K562 (cell line): ENCODE data around the gene BCL2L12. TPM values are rescaled to one million over a fixed set of nuclear protein-coding genes. Genes with fewer than 3 reads are reported as not detected.

ENCODE experiments used
- CEBPG ChIP-seq, 3 experiments: fragments of 200-800 bp in 1 of 3; sonication (Bioruptor generic) in 1 of 3; sonication (generic) in 1 of 3; formaldehyde crosslinking in 1 of 3; IDR thresholded peaks in 2 of 3; conservative IDR thresholded peaks in 1 of 3; 2 replicates each; pipeline versions ENCODE4 v1.6.1 to v1.8.0; 2016 to 2022; ENCODE audit warnings: missing compliant biosample characterization in 2 of 3, missing genetic modification characterization in 2 of 3, mild to moderate bottlenecking in 1 of 3, missing genetic modification reagents in 1 of 3
- DACH1 ChIP-seq: fragments of 450-650 bp; IDR thresholded peaks from 2 replicates; pipeline ENCODE4 v1.6.1; 2018; ENCODE audit not compliant: partially characterized antibody
- FOXJ2 ChIP-seq: fragments of 200-800 bp; sonication (Bioruptor generic); IDR thresholded peaks from 2 replicates; pipeline ENCODE4 v1.6.1; 2016; ENCODE audit warnings: missing genetic modification characterization, missing compliant biosample characterization
- HNRNPH1 ChIP-seq: fragments of 200-400 bp; formaldehyde crosslinking; optimal IDR thresholded peaks from 2 replicates; pipeline ENCODE3; 2017; ENCODE audit warnings: low read depth, mild to moderate bottlenecking, low read length, moderate library complexity
- NFIX ChIP-seq: fragments of 250-450 bp; sonication (Bioruptor Pico); IDR thresholded peaks from 2 replicates; pipeline ENCODE4 v1.4.0; 2020; ENCODE audit warnings: low read depth, mild to moderate bottlenecking, moderate library complexity
- NR4A1 ChIP-seq, 2 experiments: fragments of 250-450 bp in 1 of 2; fragments of 450-650 bp in 1 of 2; sonication (Bioruptor Pico) in 1 of 2; IDR thresholded peaks; 2 replicates each; pipeline versions ENCODE4 v1.4.0 to v1.6.1; 2016 to 2020; ENCODE audit warnings: mild to moderate bottlenecking in 2 of 2, missing compliant biosample characterization in 1 of 2, missing genetic modification characterization in 1 of 2, moderate library complexity in 1 of 2
- PCBP2 ChIP-seq: fragments of 200-400 bp; formaldehyde crosslinking; IDR thresholded peaks from 2 replicates; pipeline ENCODE4 v1.6.1; 2018; ENCODE audit warnings: low read length, low read depth, mild to moderate bottlenecking, moderate library complexity; ENCODE audit not compliant: poor library complexity, severe bottlenecking
- SETDB1 ChIP-seq: IDR thresholded peaks from one replicate; pipeline ENCODE4 v1.6.1; 2012; ENCODE audit warnings: low read length, control low read depth, inconsistent platforms
- THRAP3 ChIP-seq: fragments of 450-650 bp; IDR thresholded peaks from 2 replicates; pipeline ENCODE4 v1.6.1; 2016; ENCODE audit warnings: mild to moderate bottlenecking, inconsistent platforms, borderline replicate concordance
- ZBED1 ChIP-seq: IDR thresholded peaks from 2 replicates; pipeline ENCODE4 v1.6.1; 2014
- ZNF347 ChIP-seq: fragments of 450-650 bp; formaldehyde crosslinking; IDR thresholded peaks from 2 replicates; pipeline ENCODE4 v1.4.0; 2020; ENCODE audit warnings: low read depth, mild to moderate bottlenecking, moderate library complexity
- polyA plus RNA-seq, 8 experiments: library from polyadenylated mRNA; depleted of rRNA in 4 of 8; stranded (reverse) in 5 of 8; unstranded in 3 of 8; fragments of >200 nt; fragmentation: Nextera tagmentation in 2 of 8; fragmentation: Illumina TruSeq in 1 of 8; extraction: Ambion mirVana in 2 of 8; extraction: Trizol in 1 of 8; gene quantifications; 2 replicates each; pipeline versions ENCODE4 v1.2.1 to v1.2.3, GENCODE V29; 2011 to 2014; ENCODE audit warnings: inconsistent platforms in 1 of 8, missing spikeins in 1 of 8
- total RNA-seq, 7 experiments: library from RNA; depleted of rRNA in 6 of 7; stranded (reverse); fragments of >200 nt in 6 of 7; fragmentation: Illumina TruSeq in 2 of 7; extraction: Trizol in 2 of 7; gene quantifications; 2 replicates each; pipeline versions ENCODE4 v1.2.1 to v1.2.3, GENCODE V29; 2011 to 2021; ENCODE audit warnings: low replicate concordance in 1 of 7
- TF ChIP-seq, protein P1 (sequence below): fragments of 250-450 bp; sonication (Bioruptor Pico); IDR thresholded peaks from 2 replicates; pipeline ENCODE4 v1.8.0; 2021; ENCODE audit warnings: moderate library complexity, mild to moderate bottlenecking, inconsistent platforms
- TF ChIP-seq, protein P2 (sequence below): sonication (generic); formaldehyde crosslinking; IDR thresholded peaks from 2 replicates; pipeline ENCODE4 v1.8.1; 2023; ENCODE audit warnings: mild to moderate bottlenecking, missing genetic modification reagents
- TF ChIP-seq, protein P3 (sequence below): sonication (generic); formaldehyde crosslinking; IDR thresholded peaks from 2 replicates; pipeline ENCODE4 v1.8.0; 2022; ENCODE audit warnings: mild to moderate bottlenecking, missing genetic modification reagents
- TF ChIP-seq, protein P4 (sequence below): sonication (generic); formaldehyde crosslinking; IDR thresholded peaks from 2 replicates; pipeline ENCODE4 v1.8.0; 2022; ENCODE audit warnings: mild to moderate bottlenecking, low read depth, missing genetic modification reagents
- TF ChIP-seq, protein P5 (sequence below): IDR thresholded peaks from 3 replicates; pipeline ENCODE4 v1.6.1; 2011; ENCODE audit warnings: borderline replicate concordance, mild to moderate bottlenecking; ENCODE audit not compliant: insufficient read length, insufficient read depth

BCL2L12 gene
- total and polyA plus RNA-seq, 9 of the 15 experiments (the other 6 are each of a cell fraction or from before 2014, with no cell fraction given): 7.4 to 263 (median 81.2) TPM

DNA sequence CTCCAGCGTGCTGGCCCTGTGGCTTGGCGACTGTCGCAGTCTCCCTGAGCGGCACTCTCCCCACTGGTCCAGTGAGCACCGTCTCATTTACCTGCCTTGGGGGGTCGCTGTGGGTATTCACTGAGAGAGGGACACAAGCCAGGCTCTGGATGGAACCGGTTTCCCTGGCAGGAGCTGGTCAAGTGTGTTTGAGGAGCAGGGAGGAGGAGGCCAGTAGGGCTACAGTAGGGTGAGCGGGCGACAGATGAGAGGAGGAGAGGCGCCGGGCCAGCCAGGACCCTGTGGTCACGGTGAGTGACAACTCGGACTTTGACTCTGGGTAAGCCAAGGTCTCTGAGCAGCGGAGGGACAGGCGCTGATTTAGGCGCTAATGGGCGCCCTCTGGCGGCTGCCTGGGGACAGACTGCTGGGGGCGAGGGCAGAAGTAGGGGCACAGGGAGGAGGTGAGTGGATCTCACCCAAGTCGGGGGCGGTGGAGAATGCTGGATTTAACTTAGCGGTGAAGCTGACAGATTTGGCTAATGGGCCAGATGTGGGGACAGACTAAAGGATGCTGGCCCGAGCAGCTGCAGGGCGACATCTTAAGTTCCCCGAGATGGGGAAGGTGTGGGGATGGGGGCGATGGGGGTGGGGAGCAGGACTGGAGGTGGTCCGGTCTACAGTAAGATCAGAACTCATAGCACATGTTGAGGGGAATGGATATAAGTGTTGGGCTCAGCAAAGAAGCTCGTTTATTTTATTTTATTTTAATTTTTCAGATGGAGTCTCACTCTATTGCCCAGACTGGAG, 6.6 kb downstream of the BCL2L12 start (continued):
- TF ChIP-seq, protein P1, sequence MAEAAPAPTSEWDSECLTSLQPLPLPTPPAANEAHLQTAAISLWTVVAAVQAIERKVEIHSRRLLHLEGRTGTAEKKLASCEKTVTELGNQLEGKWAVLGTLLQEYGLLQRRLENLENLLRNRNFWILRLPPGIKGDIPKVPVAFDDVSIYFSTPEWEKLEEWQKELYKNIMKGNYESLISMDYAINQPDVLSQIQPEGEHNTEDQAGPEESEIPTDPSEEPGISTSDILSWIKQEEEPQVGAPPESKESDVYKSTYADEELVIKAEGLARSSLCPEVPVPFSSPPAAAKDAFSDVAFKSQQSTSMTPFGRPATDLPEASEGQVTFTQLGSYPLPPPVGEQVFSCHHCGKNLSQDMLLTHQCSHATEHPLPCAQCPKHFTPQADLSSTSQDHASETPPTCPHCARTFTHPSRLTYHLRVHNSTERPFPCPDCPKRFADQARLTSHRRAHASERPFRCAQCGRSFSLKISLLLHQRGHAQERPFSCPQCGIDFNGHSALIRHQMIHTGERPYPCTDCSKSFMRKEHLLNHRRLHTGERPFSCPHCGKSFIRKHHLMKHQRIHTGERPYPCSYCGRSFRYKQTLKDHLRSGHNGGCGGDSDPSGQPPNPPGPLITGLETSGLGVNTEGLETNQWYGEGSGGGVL (CRISPR knock-in tag): no peak
- TF ChIP-seq THRAP3 (no peak), ZNF347 (CRISPR knock-in tag) (no peak), HNRNPH1 (no peak), PCBP2 (no peak), DACH1 (no peak), SETDB1 (no peak), NR4A1 (CRISPR knock-in tag; IDR thresholded peaks at IDR 0.05) (0 out of 2 replicates have a peak, but pooled peaks have one; percentile 51), NR4A1 (tag; IDR thresholded peaks at IDR 0.05) (no peak), FOXJ2 (no peak), ZBED1 (no peak), NFIX (CRISPR knock-in tag) (no peak), CEBPG (CRISPR knock-in tag; IDR thresholded peaks at IDR 0.05) (no peak), CEBPG (tag; conservative IDR thresholded peaks at IDR 0.05 in 1 of 2, IDR thresholded peaks at IDR 0.05 in 1 of 2) (no peak)
- TF ChIP-seq, protein P2, sequence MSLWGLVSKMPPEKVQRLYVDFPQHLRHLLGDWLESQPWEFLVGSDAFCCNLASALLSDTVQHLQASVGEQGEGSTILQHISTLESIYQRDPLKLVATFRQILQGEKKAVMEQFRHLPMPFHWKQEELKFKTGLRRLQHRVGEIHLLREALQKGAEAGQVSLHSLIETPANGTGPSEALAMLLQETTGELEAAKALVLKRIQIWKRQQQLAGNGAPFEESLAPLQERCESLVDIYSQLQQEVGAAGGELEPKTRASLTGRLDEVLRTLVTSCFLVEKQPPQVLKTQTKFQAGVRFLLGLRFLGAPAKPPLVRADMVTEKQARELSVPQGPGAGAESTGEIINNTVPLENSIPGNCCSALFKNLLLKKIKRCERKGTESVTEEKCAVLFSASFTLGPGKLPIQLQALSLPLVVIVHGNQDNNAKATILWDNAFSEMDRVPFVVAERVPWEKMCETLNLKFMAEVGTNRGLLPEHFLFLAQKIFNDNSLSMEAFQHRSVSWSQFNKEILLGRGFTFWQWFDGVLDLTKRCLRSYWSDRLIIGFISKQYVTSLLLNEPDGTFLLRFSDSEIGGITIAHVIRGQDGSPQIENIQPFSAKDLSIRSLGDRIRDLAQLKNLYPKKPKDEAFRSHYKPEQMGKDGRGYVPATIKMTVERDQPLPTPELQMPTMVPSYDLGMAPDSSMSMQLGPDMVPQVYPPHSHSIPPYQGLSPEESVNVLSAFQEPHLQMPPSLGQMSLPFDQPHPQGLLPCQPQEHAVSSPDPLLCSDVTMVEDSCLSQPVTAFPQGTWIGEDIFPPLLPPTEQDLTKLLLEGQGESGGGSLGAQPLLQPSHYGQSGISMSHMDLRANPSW: no peak
- TF ChIP-seq, protein P3, sequence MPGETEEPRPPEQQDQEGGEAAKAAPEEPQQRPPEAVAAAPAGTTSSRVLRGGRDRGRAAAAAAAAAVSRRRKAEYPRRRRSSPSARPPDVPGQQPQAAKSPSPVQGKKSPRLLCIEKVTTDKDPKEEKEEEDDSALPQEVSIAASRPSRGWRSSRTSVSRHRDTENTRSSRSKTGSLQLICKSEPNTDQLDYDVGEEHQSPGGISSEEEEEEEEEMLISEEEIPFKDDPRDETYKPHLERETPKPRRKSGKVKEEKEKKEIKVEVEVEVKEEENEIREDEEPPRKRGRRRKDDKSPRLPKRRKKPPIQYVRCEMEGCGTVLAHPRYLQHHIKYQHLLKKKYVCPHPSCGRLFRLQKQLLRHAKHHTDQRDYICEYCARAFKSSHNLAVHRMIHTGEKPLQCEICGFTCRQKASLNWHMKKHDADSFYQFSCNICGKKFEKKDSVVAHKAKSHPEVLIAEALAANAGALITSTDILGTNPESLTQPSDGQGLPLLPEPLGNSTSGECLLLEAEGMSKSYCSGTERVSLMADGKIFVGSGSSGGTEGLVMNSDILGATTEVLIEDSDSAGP: no peak
- TF ChIP-seq, protein P4, sequence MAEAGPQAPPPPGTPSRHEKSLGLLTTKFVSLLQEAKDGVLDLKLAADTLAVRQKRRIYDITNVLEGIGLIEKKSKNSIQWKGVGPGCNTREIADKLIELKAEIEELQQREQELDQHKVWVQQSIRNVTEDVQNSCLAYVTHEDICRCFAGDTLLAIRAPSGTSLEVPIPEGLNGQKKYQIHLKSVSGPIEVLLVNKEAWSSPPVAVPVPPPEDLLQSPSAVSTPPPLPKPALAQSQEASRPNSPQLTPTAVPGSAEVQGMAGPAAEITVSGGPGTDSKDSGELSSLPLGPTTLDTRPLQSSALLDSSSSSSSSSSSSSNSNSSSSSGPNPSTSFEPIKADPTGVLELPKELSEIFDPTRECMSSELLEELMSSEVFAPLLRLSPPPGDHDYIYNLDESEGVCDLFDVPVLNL (CRISPR knock-in tag): no peak
- TF ChIP-seq, protein P5, sequence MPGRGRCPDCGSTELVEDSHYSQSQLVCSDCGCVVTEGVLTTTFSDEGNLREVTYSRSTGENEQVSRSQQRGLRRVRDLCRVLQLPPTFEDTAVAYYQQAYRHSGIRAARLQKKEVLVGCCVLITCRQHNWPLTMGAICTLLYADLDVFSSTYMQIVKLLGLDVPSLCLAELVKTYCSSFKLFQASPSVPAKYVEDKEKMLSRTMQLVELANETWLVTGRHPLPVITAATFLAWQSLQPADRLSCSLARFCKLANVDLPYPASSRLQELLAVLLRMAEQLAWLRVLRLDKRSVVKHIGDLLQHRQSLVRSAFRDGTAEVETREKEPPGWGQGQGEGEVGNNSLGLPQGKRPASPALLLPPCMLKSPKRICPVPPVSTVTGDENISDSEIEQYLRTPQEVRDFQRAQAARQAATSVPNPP: no peak
